ENCODE results near the gene KIF1A.
A peak's percentile ranks its signal among the peaks of the same experiment; 100 is the strongest.
"Not testable (repeated sequence)": the region's sequence is repeated elsewhere in the genome, so short reads cannot be mapped to it uniquely, and the experiment has no call there.

KIF1A gene

GRCh38 chr2:240789051-240789453, 31.0 kb downstream of the KIF1A start:
- no peak for DNase-seq

GRCh38 chr2:240788482-240788881, 31.5 kb downstream of the KIF1A start:
- DNase-seq, result no peak

- no peak for DNase-seq
These were observed 32.2 kb downstream of the KIF1A start for GRCh38 chr2:240787521-240788472.

GRCh38 chr2:240786871-240787311, 33.1 kb downstream of the KIF1A start:
- DNase-seq, result no peak

- DNase-seq, result no peak
These were observed 33.6 kb downstream of the KIF1A start for GRCh38 chr2:240786355-240786841.

GRCh38 chr2:240785424-240786335, 34.3 kb downstream of the KIF1A start:
- DNase-seq, result no peak

- no peak for DNase-seq
These were observed 35.2 kb downstream of the KIF1A start for GRCh38 chr2:240784629-240785423.

GRCh38 chr2:240783819-240784621, 36.0 kb downstream of the KIF1A start:
- DNase-seq, result no peak

GRCh38 chr2:240782886-240783818, 36.9 kb downstream of the KIF1A start:
- DNase-seq, result no peak

GRCh38 chr2:240782221-240782885, 37.7 kb downstream of the KIF1A start:
- DNase-seq, result no peak

GRCh38 chr2:240781471-240782220, 38.4 kb downstream of the KIF1A start:
- peak in 2 of 51 donors; percentile 32 to 36 for DNase-seq

GRCh38 chr2:240780023-240780700, 39.9 kb downstream of the KIF1A start:
- peak in 2 of 51 donors; percentile 29 to 55 for DNase-seq

- DNase-seq, result not testable (repeated sequence)
These were observed 40.7 kb downstream of the KIF1A start for GRCh38 chr2:240779250-240779832.

GRCh38 chr2:240778426-240778825, 41.6 kb downstream of the KIF1A start:
- DNase-seq, result no peak

- no peak for DNase-seq
These were observed 42.4 kb downstream of the KIF1A start for GRCh38 chr2:240777456-240778212.

- peak in 30 of 51 donors; percentile 12 to 65 (median 35) for DNase-seq
These were observed 44.1 kb downstream of the KIF1A start for GRCh38 chr2:240775905-240776304.

Measured in hypothalamus (tissue), 51 donors.